ENCODE results near the gene TYK2.

DNA sequence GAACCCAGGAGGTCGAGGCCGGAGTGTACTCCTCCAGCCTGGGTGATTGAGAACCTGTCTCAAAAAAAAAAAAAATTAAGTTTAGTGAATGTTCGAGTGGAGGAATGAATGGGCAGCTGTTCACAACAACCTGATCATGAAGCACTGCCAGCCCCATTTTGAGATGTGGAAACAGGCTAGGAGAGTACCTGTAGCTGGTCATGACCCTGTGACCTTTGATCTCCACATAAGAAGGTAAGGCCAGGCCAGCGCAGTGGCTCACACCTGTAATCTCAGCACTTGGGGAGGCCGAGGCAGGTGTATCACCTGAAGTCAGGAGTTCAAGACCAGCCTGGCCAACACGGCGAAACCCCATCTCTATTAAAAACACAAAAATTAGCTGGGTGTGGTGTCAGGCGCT, 54.6 kb downstream of the TYK2 start:
- TF ChIP-seq, protein P1, sequence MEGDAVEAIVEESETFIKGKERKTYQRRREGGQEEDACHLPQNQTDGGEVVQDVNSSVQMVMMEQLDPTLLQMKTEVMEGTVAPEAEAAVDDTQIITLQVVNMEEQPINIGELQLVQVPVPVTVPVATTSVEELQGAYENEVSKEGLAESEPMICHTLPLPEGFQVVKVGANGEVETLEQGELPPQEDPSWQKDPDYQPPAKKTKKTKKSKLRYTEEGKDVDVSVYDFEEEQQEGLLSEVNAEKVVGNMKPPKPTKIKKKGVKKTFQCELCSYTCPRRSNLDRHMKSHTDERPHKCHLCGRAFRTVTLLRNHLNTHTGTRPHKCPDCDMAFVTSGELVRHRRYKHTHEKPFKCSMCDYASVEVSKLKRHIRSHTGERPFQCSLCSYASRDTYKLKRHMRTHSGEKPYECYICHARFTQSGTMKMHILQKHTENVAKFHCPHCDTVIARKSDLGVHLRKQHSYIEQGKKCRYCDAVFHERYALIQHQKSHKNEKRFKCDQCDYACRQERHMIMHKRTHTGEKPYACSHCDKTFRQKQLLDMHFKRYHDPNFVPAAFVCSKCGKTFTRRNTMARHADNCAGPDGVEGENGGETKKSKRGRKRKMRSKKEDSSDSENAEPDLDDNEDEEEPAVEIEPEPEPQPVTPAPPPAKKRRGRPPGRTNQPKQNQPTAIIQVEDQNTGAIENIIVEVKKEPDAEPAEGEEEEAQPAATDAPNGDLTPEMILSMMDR (IDR thresholded peaks at IDR 0.05): no peak
- TF ChIP-seq POLR2AphosphoS5 (IDR thresholded peaks at IDR 0.05; ENCODE audit: low read depth, low read length) (no peak), SIN3A (IDR thresholded peaks at IDR 0.05; ENCODE audit: borderline replicate concordance, insufficient read depth, low read depth, low read length) (no peak), TCF7L2 (IDR thresholded peaks at IDR 0.05; ENCODE audit: low read depth, low read length) (no peak)
- TF ChIP-seq, protein P2, sequence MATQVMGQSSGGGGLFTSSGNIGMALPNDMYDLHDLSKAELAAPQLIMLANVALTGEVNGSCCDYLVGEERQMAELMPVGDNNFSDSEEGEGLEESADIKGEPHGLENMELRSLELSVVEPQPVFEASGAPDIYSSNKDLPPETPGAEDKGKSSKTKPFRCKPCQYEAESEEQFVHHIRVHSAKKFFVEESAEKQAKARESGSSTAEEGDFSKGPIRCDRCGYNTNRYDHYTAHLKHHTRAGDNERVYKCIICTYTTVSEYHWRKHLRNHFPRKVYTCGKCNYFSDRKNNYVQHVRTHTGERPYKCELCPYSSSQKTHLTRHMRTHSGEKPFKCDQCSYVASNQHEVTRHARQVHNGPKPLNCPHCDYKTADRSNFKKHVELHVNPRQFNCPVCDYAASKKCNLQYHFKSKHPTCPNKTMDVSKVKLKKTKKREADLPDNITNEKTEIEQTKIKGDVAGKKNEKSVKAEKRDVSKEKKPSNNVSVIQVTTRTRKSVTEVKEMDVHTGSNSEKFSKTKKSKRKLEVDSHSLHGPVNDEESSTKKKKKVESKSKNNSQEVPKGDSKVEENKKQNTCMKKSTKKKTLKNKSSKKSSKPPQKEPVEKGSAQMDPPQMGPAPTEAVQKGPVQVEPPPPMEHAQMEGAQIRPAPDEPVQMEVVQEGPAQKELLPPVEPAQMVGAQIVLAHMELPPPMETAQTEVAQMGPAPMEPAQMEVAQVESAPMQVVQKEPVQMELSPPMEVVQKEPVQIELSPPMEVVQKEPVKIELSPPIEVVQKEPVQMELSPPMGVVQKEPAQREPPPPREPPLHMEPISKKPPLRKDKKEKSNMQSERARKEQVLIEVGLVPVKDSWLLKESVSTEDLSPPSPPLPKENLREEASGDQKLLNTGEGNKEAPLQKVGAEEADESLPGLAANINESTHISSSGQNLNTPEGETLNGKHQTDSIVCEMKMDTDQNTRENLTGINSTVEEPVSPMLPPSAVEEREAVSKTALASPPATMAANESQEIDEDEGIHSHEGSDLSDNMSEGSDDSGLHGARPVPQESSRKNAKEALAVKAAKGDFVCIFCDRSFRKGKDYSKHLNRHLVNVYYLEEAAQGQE (IDR thresholded peaks at IDR 0.05; ENCODE audit: insufficient read depth in 1 of 2, low read depth in 2 of 2, low read length in 1 of 2): no peak
